Breast epithelium (tissue), 4 donors: ENCODE measurements around the gene NEK10. TPM values are rescaled to one million over a fixed set of nuclear protein-coding genes. Genes with fewer than 3 reads are reported as not detected.

ENCODE experiments used
- DNase-seq, 2 donors: peaks; one replicate each; pipeline ENCODE4 v3.0.0-alpha.2; 2019; ENCODE audit warnings: low spot score in 2 of 2
- H3K27ac ChIP-seq, 2 donors: fragments of 200-600 bp; sonication (generic) in 1 of 2; one replicate each; pipeline ENCODE4 v1.5.1; 2016 to 2019; ENCODE audit warnings: mild to moderate bottlenecking in 1 of 2
- H3K27me3 ChIP-seq, 2 donors: fragments of 200-600 bp; sonication (generic) in 1 of 2; one replicate each; pipeline versions ENCODE4 v1.5.1 to v1.6.0; 2017 to 2019; ENCODE audit warnings: control low read depth in 1 of 2, mild to moderate bottlenecking in 1 of 2
- H3K36me3 ChIP-seq: fragments of 200-600 bp; one replicate; pipeline ENCODE4 v1.5.1; 2019
- H3K4me1 ChIP-seq, 2 donors: fragments of 200-600 bp; sonication (generic); one replicate each; pipeline ENCODE4 v1.5.1; 2016 to 2019; ENCODE audit warnings: control low read depth in 1 of 2
- H3K4me3 ChIP-seq, 3 donors: fragments of 200-600 bp; sonication (generic); 1 replicate in 2 of 3; 2 replicates in 1 of 3; pipeline ENCODE4 v1.5.1; 2016 to 2019; ENCODE audit warnings: mild to moderate bottlenecking in 3 of 3, moderate library complexity in 2 of 3
- H3K9me3 ChIP-seq, 2 donors: fragments of 200-600 bp; sonication (generic) in 1 of 2; one replicate each; pipeline ENCODE4 v1.5.1; 2016 to 2019; ENCODE audit warnings: control low read depth in 1 of 2
- POLR2A ChIP-seq: fragments of 450-650 bp; IDR thresholded peaks from one replicate; pipeline ENCODE4 v1.6.1; 2016; ENCODE audit warnings: antibody characterized with exemption, mild to moderate bottlenecking, moderate library complexity
- POLR2AphosphoS5 ChIP-seq, 3 donors: sonication (generic); formaldehyde crosslinking; IDR thresholded peaks; one replicate each; pipeline ENCODE4 v1.6.1; 2017; ENCODE audit warnings: antibody characterized with exemption in 3 of 3
- intact Hi-C: fragments of 100-400 bp; cut with DNase I; formaldehyde crosslinking; loops from one replicate; pipeline ENCODE4 v1.15.1; 2023; ENCODE audit warnings: low total_unique reads
- total RNA-seq, 3 donors: library from RNA; depleted of rRNA; stranded (reverse); fragments of >200 nt; gene quantifications; one replicate each; pipeline ENCODE4 v1.1.0, GENCODE V29; 2016
- TF ChIP-seq, protein P1 (sequence below), 3 donors: fragments of 450-650 bp; IDR thresholded peaks; one replicate each; pipeline ENCODE4 v1.5.1; 2016 to 2017; ENCODE audit warnings: antibody characterized with exemption in 3 of 3, mild to moderate bottlenecking in 3 of 3, moderate library complexity in 3 of 3

The NEK10 gene
- total RNA-seq, 3 donors from 2014 or later: 0.96 to 246 (median 48.4) TPM

DNA sequence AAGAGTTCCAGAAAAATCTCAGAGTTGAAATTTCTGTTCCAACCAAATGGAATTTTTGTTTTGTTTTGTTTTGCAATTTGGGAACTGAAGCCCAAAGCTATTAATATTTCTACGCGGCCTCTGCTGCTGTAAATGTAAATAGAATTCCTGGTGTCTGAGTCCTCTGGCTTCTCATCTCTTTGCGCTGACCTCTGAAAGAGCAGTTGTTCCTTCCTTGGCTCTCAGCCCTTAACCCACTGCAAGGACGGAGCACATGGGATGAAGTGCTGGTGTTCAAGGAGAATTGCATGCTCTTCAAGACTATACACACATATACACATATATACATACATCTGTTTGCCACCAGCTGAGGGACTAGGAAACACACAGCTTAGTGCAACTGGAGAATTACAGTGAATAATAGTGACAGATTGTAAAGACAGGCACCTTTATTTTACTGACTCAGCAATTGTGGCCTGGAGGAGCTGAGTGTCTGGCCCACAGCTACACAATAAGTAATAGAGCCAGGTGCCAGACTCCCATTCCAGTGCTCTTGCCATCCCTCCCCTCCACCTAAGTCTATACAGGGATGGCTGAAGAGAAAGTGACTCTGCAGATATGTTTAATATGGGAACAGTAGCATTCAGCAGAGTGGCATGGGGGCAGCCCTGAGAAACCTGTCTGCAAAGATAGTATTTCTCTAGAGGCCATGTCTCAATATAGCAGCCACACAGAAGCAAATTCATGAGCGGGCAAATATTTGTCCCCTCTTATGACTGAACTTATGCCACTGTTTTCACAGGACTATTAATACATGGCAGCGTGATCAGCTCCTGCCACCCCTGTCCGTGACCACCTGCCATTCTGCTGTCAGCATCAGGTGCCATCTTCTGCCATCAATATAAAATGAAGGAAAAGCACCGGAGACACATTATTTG, 42.3 kb downstream of the NEK10 start:
- intact Hi-C loops: no loop called here
- H3K4me1 ChIP-seq: peaks cover 0 to 13% of the 10 kb centered on the region in 2 donors
- H3K4me3 ChIP-seq: no peak overlapping the region
- no peak for TF ChIP-seq POLR2A
- TF ChIP-seq, protein P1, sequence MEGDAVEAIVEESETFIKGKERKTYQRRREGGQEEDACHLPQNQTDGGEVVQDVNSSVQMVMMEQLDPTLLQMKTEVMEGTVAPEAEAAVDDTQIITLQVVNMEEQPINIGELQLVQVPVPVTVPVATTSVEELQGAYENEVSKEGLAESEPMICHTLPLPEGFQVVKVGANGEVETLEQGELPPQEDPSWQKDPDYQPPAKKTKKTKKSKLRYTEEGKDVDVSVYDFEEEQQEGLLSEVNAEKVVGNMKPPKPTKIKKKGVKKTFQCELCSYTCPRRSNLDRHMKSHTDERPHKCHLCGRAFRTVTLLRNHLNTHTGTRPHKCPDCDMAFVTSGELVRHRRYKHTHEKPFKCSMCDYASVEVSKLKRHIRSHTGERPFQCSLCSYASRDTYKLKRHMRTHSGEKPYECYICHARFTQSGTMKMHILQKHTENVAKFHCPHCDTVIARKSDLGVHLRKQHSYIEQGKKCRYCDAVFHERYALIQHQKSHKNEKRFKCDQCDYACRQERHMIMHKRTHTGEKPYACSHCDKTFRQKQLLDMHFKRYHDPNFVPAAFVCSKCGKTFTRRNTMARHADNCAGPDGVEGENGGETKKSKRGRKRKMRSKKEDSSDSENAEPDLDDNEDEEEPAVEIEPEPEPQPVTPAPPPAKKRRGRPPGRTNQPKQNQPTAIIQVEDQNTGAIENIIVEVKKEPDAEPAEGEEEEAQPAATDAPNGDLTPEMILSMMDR (IDR thresholded peaks at IDR 0.05): no peak
- TF ChIP-seq POLR2AphosphoS5 (IDR thresholded peaks at IDR 0.05): peak in 1 of 3 donors; percentile 15
- H3K36me3 ChIP-seq: no peaks in the 10 kb centered on the region
- H3K27ac ChIP-seq: peak overlapping the region in 1 of 2 donors; percentile 61
- H3K9me3 ChIP-seq: no peaks in the 10 kb centered on the region
- no peak for DNase-seq
- H3K27me3 ChIP-seq: no peaks in the 10 kb centered on the region

DNA sequence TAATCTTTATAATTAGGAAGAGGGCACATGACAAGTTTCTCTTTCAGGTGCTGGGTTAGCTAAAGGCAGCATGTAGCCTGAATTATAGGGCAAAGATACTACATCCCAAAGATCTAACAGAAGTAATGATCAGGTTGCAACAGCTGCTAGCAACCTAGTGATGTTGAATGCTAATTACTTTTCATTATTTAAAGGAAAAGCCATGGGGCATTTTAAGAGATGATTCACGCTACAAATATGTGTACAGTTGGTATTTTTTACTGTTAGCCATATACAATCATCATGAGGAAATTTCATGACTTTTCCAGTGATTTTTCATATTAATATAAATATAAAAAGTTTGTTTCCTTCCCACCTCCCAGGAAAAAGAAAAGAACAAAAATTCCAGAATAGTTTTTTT, 43.0 kb downstream of the NEK10 start:
- H3K27me3 ChIP-seq: no peaks in the 10 kb centered on the region
- no peaks in the 10 kb centered on the region for H3K9me3 ChIP-seq
- TF ChIP-seq POLR2AphosphoS5 (IDR thresholded peaks at IDR 0.05) (no peak), POLR2A (no peak)
- TF ChIP-seq, protein P1 (IDR thresholded peaks at IDR 0.05): no peak
- peaks cover 0 to 13% of the 10 kb centered on the region in 2 donors for H3K4me1 ChIP-seq
- no peak overlapping the region for H3K4me3 ChIP-seq
- peak overlapping the region; percentile 15 to 75 for H3K27ac ChIP-seq
- DNase-seq: no peak
- no peaks in the 10 kb centered on the region for H3K36me3 ChIP-seq
- intact Hi-C loops: no loop called here

DNA sequence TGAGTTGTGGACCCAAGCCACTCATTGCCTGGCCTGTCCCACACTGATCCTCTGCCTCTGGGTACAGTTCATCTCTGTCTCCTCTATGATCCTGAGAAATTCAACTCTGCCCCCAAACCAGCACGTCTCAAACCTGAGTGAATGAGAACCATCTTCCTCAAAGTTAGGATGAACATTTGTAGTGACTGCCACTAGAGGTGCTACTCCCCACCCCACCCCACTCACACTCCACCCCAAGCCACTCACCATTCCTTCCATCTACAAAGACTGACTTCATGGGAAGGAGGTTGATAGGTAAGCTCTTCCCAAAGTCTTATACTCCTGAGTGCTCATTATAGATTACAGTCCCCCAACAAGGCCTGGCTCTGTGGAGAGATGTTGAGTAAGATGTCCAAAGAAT, 43.8 kb downstream of the NEK10 start:
- intact Hi-C loops: no loop called here
- no peaks in the 10 kb centered on the region for H3K27me3 ChIP-seq
- no peak for TF ChIP-seq POLR2AphosphoS5 (IDR thresholded peaks at IDR 0.05)
- TF ChIP-seq, protein P1 (IDR thresholded peaks at IDR 0.05): no peak
- no peak for TF ChIP-seq POLR2A
- H3K4me1 ChIP-seq: peaks cover 0 to 13% of the 10 kb centered on the region in 2 donors
- DNase-seq: no peak
- H3K9me3 ChIP-seq: no peaks in the 10 kb centered on the region
- no peak overlapping the region for H3K4me3 ChIP-seq
- H3K36me3 ChIP-seq: no peaks in the 10 kb centered on the region
- peak overlapping the region; percentile 1 to 75 for H3K27ac ChIP-seq

DNA sequence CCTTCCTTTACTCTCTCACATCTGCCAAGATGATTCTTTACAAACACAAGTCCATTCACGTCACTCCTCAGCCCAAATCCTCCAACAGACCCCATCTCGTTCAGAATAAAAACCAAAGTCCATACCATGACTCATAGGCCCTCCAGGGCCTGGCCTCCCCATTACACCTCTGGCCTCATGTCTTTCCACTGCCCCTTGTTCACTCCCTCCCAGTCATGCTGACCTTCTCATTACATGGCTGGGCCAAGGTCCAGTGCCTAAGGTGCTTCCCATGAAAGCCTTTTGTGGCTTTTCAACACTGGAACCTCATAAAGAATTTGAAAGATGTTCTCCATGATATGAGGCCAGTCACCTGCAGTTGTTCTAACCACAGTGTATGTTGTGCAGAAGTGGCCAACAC, 44.5 kb downstream of the NEK10 start:
- H3K9me3 ChIP-seq: no peaks in the 10 kb centered on the region
- TF ChIP-seq POLR2AphosphoS5 (IDR thresholded peaks at IDR 0.05): peak in 1 of 3 donors; percentile 38
- TF ChIP-seq, protein P1 (IDR thresholded peaks at IDR 0.05): no peak
- H3K27me3 ChIP-seq: no peaks in the 10 kb centered on the region
- DNase-seq: no peak
- no peaks in the 10 kb centered on the region for H3K36me3 ChIP-seq
- peak overlapping the region; percentile 1 to 75 for H3K27ac ChIP-seq
- intact Hi-C loops: no loop called here
- H3K4me3 ChIP-seq: no peak overlapping the region
- peaks cover 0 to 13% of the 10 kb centered on the region in 2 donors for H3K4me1 ChIP-seq

DNA sequence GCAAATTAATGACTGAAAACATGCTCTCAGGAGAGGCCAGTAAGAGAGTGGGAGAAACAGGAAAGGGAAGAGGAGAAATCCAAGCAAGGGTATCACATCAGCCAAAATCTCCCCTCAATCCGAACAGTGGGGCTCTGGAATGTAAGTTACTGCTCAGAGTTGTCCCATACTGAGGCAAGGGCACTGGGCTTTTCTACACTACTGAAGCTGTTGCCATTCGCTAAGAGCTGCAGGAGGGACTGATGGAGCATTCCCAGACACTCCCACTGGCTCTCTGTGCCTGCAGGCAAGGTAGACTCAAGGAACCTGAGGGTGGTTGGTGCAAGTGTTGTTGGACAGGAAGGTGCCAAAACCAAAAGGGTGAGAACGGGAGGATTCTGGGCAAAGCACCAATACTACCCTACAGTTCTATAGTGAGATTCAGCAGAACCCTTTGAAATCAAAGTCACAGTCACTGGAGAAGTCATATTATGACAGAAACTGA, 46.1 kb downstream of the NEK10 start:
- Histone ChIP-seq H3K36me3 (no peaks in the 10 kb centered on the region), H3K9me3 (no peaks in the 10 kb centered on the region), H3K27ac (no peak overlapping the region), H3K4me3 (no peak overlapping the region), H3K27me3 (no peaks in the 10 kb centered on the region), H3K4me1 (peaks cover 0 to 13% of the 10 kb centered on the region in 2 donors)
- TF ChIP-seq POLR2AphosphoS5 (IDR thresholded peaks at IDR 0.05) (no peak), POLR2A (no peak)
- TF ChIP-seq, protein P1 (IDR thresholded peaks at IDR 0.05): no peak
- intact Hi-C loops: no loop called here
- DNase-seq: no peak
